Endothelial cell (in vitro differentiated cells): ENCODE data around the gene CHRNA4. TPM values are rescaled to one million over a fixed set of nuclear protein-coding genes. Genes with fewer than 3 reads are reported as not detected.

Experiments
- DNase-seq: peaks from one replicate; pipeline ENCODE4 v3.0.0; 2021; ENCODE audit warnings: low spot score
- H3K27ac Mint-ChIP-seq: one replicate; pipeline ENCODE4 v1.8.0; 2021; ENCODE audit warnings: mixed read lengths, inconsistent platforms; ENCODE audit not compliant: unreplicated experiment
- H3K27me3 Mint-ChIP-seq: one replicate; pipeline ENCODE4 v1.8.0; 2021; ENCODE audit warnings: mild to moderate bottlenecking, moderate library complexity, mixed read lengths, inconsistent platforms; ENCODE audit not compliant: unreplicated experiment
- H3K36me3 Mint-ChIP-seq: one replicate; pipeline ENCODE4 v1.8.0; 2021; ENCODE audit warnings: mild to moderate bottlenecking, low read depth, mixed read lengths, inconsistent platforms; ENCODE audit not compliant: unreplicated experiment
- H3K4me1 Mint-ChIP-seq: one replicate; pipeline ENCODE4 v1.8.0; 2021; ENCODE audit warnings: mild to moderate bottlenecking, mixed read lengths, inconsistent platforms; ENCODE audit not compliant: unreplicated experiment
- H3K4me3 Mint-ChIP-seq: one replicate; pipeline ENCODE4 v1.8.0; 2021; ENCODE audit warnings: mild to moderate bottlenecking, mixed read lengths, inconsistent platforms; ENCODE audit not compliant: unreplicated experiment
- H3K9me3 Mint-ChIP-seq: one replicate; pipeline ENCODE4 v1.8.0; 2021; ENCODE audit warnings: mixed read lengths, inconsistent platforms; ENCODE audit not compliant: unreplicated experiment
- CTCF ChIP-seq: fragments of 200-600 bp; sonication (generic); IDR thresholded peaks from one replicate; pipeline ENCODE4 v1.5.0; 2021; ENCODE audit warnings: antibody characterized with exemption; ENCODE audit not compliant: unreplicated experiment
- total RNA-seq: library from RNA; stranded (reverse); fragmentation: NEBNext Ultra II Directional; extraction: Animal tissue kit (Norgen Biotek cat#: 25700); gene quantifications from one replicate; pipeline ENCODE4 v1.2.1, GENCODE V29; 2021; ENCODE audit not compliant: unreplicated experiment

Gene CHRNA4
- total RNA-seq, 1 donor from 2014 or later = 2.6 TPM

- no peak for TF ChIP-seq CTCF
- Mint-ChIP-seq H3K36me3 (no peaks in the 10 kb centered on the region), H3K27me3 (peaks cover 5% of the 10 kb centered on the region), H3K9me3 (no peaks in the 10 kb centered on the region), H3K27ac (no peak overlapping the region), H3K4me3 (no peak overlapping the region), H3K4me1 (peaks cover 3% of the 10 kb centered on the region)
- no peak for DNase-seq
Measured at GRCh38 chr20:63377951-63378381, 16.8 kb upstream of the CHRNA4 start.

- peaks cover 3% of the 10 kb centered on the region for H3K4me1 Mint-ChIP-seq
- no peak overlapping the region for H3K27ac Mint-ChIP-seq
- H3K36me3 Mint-ChIP-seq = no peaks in the 10 kb centered on the region
- H3K27me3 Mint-ChIP-seq = peaks cover 5% of the 10 kb centered on the region
- no peak for TF ChIP-seq CTCF
- H3K4me3 Mint-ChIP-seq = no peak overlapping the region
- no peaks in the 10 kb centered on the region for H3K9me3 Mint-ChIP-seq
- DNase-seq = no peak
Measured at GRCh38 chr20:63377256-63377941, 16.2 kb upstream of the CHRNA4 start.

- Mint-ChIP-seq H3K4me3 (no peak overlapping the region), H3K4me1 (peaks cover 3% of the 10 kb centered on the region), H3K36me3 (no peaks in the 10 kb centered on the region), H3K27ac (no peak overlapping the region), H3K9me3 (no peaks in the 10 kb centered on the region), H3K27me3 (peaks cover 5% of the 10 kb centered on the region)
- TF ChIP-seq CTCF = no peak
- no peak for DNase-seq
Measured at GRCh38 chr20:63376283-63377250, 15.4 kb upstream of the CHRNA4 start.

- no peaks in the 10 kb centered on the region for H3K36me3 Mint-ChIP-seq
- TF ChIP-seq CTCF = no peak
- H3K9me3 Mint-ChIP-seq = no peaks in the 10 kb centered on the region
- H3K4me3 Mint-ChIP-seq = no peak overlapping the region
- peaks cover 5% of the 10 kb centered on the region for H3K27me3 Mint-ChIP-seq
- no peak overlapping the region for H3K27ac Mint-ChIP-seq
- DNase-seq = no peak
- H3K4me1 Mint-ChIP-seq = peaks cover 3% of the 10 kb centered on the region
Measured at GRCh38 chr20:63375438-63375837, 14.3 kb upstream of the CHRNA4 start.
